Measurements from ENCODE around the gene PCTP.

DNA sequence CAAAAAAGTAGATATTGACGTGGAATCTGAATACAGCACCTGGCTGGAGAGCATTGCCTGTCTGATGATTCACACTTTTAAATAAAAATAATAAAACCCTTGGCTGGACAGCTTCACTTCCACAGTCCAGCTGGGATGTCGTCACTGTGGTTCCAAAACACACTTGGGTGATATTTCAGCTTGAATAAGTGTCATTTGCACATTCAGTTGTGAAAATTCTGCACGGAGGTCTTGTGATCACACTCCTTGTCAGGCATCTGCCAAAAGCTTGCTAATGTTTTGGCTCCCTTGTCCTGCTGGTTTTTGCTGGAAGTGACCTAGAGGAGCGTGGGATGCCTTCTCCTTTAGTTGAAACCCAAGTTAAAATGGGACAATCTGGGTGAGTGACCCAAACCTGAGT lies 60.7 kb downstream of the PCTP start:
- TF ChIP-seq NRF1 (IDR thresholded peaks at IDR 0.05; ENCODE audit: low read depth, low read length) = no peak
- no peak for TF ChIP-seq CTCF (IDR thresholded peaks at IDR 0.05)
- TF ChIP-seq EP300 (IDR thresholded peaks at IDR 0.05; ENCODE audit: borderline replicate concordance in 1 of 2, low read depth in 1 of 2, low read length in 1 of 2) = no peak
- TF ChIP-seq MXI1 (IDR thresholded peaks at IDR 0.05; ENCODE audit: low read depth, low read length) = no peak
- no peak for TF ChIP-seq GABPA (IDR thresholded peaks at IDR 0.05; ENCODE audit: low read depth)
- TF ChIP-seq, protein P1, sequence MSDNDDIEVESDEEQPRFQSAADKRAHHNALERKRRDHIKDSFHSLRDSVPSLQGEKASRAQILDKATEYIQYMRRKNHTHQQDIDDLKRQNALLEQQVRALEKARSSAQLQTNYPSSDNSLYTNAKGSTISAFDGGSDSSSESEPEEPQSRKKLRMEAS (IDR thresholded peaks at IDR 0.05; ENCODE audit: low read depth) = no peak
- TF ChIP-seq SIN3A (IDR thresholded peaks at IDR 0.05; ENCODE audit: borderline replicate concordance, low read depth, low read length) = no peak
- no peak for TF ChIP-seq POLR2AphosphoS5 (IDR thresholded peaks at IDR 0.05; ENCODE audit: low read depth, low read length)
